Fibroblast of villous mesenchyme (primary cell): ENCODE results near the gene HOXB2. TPM values are rescaled to one million over a fixed set of nuclear protein-coding genes. Genes with fewer than 3 reads are reported as not detected.

ENCODE experiments used
- DNase-seq: peaks from one replicate; pipeline ENCODE4 v3.0.0-alpha.2; 2010; ENCODE audit warnings: low read depth
- H3K4me3 ChIP-seq: 2 replicates; pipeline ENCODE4 v1.5.1; 2011; ENCODE audit warnings: low read depth, mild to moderate bottlenecking, low read length
- CTCF ChIP-seq: IDR thresholded peaks from 2 replicates; pipeline ENCODE4 v1.5.1; 2012; ENCODE audit warnings: low read depth, mild to moderate bottlenecking, low read length; ENCODE audit not compliant: insufficient read depth
- total RNA-seq: library from RNA; depleted of rRNA; stranded (reverse); fragments of >200 nt; gene quantifications from 2 replicates; pipeline ENCODE4 v1.2.3, GENCODE V29; 2012

Gene HOXB2
- total RNA-seq, 1 donor, result 4.3 TPM

DNA sequence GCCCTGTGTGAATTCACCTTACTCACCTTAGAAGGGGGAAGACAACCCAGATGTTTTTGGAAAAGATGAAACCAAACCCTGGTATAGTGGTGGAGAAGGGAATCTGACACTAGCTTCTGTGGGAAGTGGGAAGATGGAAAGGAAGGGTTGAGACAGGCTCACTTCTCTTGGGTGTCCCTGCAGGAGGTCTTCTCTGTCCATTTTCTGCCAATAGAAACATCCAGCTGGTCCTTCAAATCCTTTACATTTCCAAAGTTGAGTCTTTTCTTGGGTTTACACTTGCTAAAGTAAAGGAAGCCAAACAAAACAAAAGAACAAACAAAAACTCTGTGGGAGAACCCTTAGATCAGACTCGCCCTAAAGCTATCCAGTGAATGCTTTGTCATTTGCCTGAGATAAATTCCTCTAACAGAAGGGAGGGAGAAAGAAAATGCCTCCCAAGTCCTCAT lies 24.3 kb downstream of the HOXB2 start:
- TF ChIP-seq CTCF, result no peak
- DNase-seq, result no peak
- H3K4me3 ChIP-seq, result no peak overlapping the region

GRCh38 chr17:48519427-48519826 lies 25.5 kb downstream of the HOXB2 start:
- no peak for DNase-seq
- H3K4me3 ChIP-seq, result no peak overlapping the region
- TF ChIP-seq CTCF, result no peak

DNA sequence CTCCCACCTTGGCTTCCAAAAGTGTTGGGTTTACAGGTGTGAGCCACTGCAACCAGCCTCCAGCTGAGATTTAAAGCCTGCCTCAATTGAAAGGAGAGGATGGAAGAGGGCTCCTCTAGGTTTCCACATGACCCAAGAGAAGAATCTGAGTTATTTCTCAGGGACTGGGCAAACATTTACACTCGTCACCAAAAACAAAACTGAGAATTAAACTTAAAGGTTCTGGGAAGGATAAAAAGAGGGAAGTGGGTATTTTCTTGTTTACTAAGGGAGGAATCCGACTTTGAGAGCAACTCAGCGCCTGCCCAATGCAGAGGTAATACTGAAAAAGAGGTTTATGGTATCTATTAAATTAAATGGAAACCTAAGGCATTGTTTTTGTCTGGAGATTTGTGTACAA lies 27.4 kb downstream of the HOXB2 start:
- H3K4me3 ChIP-seq, result no peak overlapping the region
- no peak for DNase-seq
- no peak for TF ChIP-seq CTCF

- no peak overlapping the region for H3K4me3 ChIP-seq
- DNase-seq, result no peak
- TF ChIP-seq CTCF, result no peak
These were observed 28.7 kb downstream of the HOXB2 start for GRCh38 chr17:48515925-48516900.

DNA sequence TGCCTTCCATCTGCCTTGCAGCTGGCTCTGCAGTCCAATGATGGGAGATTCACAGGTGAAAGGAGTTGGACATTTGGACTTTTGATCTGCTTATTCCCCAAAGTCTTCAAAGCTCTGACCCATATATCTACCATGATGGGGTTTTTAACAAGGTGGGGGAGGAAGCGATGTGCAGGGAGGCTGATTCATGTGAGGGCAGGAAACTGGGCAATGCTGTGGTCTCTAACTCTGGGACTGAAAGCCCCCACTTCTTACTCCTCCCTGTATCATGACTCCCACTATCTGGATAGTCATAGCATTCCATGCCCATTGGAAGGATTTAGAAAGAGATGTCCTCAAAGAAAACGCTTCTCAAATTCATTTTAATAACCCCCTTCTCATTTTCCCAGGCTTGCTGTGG lies 30.4 kb downstream of the HOXB2 start:
- no peak for TF ChIP-seq CTCF
- H3K4me3 ChIP-seq, result no peak overlapping the region
- DNase-seq, result no peak

DNA sequence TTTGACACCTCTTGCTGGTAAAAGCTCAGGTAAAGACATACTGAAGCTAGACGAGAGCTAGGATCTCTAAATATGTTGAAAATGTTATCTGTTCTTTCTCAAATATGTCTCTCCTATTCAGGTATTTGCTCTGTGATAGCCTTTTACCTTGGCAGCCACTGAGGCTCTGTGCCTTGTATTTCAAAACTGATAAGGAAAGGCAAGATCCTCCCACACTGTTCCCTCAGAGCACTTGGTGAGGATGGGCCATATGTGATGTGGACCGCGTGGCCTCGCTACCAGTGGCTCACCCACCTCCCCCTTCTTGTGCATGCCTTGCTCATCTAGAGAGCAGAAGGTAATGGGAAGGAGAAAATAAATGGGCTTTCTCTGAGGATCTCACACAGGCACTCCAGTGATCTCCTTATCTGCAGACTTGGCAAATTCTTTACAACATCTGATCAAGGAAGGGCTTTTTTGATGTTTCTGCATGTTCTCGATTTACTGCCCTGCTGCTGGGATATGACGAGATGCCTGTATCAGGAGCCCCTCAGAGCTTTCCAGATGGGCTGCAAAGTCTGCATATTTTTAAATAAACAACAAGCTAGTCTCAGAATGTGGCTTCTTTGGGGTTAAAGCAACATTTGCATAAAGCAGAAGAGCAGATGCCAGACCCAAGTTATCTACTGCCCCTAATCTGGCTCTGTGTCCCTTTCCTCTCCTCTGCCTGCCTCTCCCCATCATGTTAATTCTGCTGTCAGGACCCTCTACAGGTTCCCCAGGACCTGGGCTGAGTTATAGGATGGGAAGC lies 31.0 kb downstream of the HOXB2 start:
- no peak overlapping the region for H3K4me3 ChIP-seq
- DNase-seq, result no peak
- TF ChIP-seq CTCF, result no peak
